NCI-H446 treated with DMSO at 0.1 percent for 48 hours (cell line): ENCODE data around the gene FSD1L.
"Not testable (repeated sequence)": the region's sequence is repeated elsewhere in the genome, so short reads cannot be mapped to it uniquely, and the experiment has no call there.

ENCODE experiments used
- DNase-seq: peaks from one replicate; lab custom pipeline; 2025; lab: John Stamatoyannopoulos, UW

The FSD1L gene

GRCh38 chr9:105485131-105485530 lies 37.3 kb downstream of the FSD1L start:
- DNase-seq, result no peak

- no peak for DNase-seq
Measured at GRCh38 chr9:105496826-105497225, 49.0 kb downstream of the FSD1L start.

- no peak for DNase-seq
Measured at GRCh38 chr9:105497704-105498103, 49.9 kb downstream of the FSD1L start.

- DNase-seq, result no peak
Measured at GRCh38 chr9:105500108-105500766, 52.4 kb downstream of the FSD1L start.

- no peak for DNase-seq
Measured at GRCh38 chr9:105501414-105501813, 53.6 kb downstream of the FSD1L start.

DNA sequence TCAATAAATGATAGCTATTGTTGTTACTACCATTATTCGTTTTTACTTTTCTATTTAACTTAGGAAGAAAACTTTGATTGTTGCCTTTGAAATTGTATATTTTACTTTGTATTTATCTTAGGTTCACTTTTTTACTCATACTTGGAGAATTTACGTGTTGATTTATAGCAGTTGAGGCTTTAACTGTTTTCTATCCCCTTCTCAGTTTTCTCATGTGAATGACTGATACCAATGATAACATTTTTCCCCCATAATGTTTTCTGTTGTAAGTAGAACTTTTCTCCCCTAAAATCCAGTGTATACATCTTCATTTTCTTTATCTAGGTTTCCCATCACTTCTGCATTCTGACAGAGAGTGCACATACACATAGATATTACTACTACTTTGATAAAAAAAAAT lies 54.4 kb downstream of the FSD1L start:
- no peak for DNase-seq

DNA sequence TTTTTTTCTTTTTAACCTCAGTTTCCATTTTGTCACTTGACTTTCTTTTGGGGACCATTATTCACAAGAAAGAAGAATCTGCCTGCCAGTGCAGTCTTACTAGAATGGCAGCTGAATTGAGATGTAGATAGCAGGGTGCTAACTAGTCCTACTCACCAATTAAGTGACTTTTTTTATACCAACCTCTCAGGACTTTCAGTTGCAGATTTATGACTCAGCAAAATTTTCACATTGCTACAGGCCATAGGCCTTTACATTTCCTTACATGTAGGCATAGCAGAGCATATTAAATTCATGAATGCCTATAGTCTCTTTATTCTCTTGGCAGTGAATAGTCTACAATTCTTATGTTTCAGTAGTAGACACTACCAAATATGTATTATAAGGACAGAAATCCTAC lies 56.0 kb downstream of the FSD1L start:
- no peak for DNase-seq

GRCh38 chr9:105507096-105507790 lies 59.4 kb downstream of the FSD1L start:
- DNase-seq, result no peak

DNA sequence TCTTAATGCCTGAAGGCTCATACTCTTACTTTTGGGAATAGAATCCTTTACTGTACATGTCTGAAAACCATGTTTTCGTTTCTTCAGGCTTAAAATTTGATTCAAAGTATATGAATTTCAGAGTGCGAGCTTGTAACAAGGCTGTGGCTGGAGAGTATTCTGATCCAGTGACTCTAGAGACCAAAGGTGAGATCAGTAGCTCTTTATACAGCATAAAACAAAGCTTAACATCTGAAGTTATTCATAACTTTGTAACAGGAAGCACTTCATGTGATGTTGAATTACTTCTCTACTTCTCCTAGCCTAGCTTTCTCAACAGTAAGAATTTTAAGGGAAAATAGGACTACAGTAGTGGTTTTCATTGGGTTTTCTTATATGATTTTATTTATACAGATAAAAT lies 60.7 kb downstream of the FSD1L start:
- no peak for DNase-seq

DNA sequence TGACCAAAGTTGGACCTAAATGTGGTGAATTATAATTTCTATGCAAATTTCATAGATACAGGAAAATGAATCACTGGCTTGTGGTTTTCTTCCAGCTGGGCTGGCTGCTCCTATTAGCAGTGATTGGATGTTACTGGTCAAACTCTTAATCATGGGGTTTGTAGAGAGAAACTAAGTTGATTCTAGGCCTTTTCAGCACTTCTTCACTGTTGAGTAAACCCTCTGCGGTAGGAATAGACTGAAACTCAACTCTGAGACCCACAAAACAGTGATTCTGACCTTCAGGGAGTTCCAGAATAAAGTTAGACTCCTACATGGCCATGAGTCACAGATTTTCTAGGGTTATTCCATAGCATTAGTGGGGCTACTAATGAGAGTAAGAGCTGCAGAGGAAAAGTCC lies 62.2 kb downstream of the FSD1L start:
- no peak for DNase-seq

DNA sequence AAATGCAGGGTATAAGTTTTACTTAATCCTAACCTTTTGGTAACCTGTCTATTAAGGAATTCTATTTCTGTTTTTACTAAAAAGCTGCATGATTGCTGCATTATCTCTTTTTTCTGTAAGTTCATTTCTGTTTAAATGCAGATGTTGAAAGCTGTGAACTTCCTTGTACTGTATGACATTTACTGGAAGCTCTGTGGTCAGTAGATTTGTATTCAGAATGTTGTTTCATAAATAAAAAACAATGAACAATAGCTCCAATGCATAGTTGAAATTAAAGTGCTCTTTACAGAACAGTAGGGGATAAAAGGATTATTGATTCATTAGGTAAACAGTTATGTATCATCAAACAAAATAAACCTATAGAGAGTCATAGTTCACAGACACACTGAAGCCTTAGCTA lies 63.6 kb downstream of the FSD1L start:
- DNase-seq, result no peak

DNA sequence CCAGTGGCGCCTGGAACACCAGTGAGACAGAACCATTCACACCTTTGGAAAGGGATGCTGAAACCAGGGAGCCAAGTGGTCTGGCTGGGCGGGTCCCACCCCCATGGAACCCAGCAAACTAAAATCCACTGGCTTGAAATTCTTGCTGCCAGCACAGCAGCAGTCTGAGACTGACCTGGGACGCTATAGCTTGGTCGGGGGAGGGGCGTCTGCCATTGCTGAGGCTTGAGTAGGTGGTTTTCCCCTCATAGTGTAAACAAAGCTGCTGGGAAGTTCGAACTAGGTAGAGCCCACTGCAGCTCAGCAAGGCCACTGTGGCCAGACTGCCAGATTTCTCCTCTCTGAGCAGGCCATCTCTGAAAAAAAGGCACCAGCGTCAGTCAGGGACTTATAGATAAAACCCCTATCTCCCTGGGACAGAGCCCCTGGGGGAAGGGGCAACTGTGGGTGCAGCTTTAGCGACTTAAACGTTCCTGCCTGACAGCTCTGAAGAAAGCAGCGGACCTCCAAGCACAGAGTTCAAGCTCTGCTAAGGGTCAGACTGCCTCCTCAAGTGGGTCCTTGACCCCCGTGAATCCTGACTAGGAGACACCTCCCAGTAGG lies 68.1 kb downstream of the FSD1L start:
- DNase-seq, result no peak

DNA sequence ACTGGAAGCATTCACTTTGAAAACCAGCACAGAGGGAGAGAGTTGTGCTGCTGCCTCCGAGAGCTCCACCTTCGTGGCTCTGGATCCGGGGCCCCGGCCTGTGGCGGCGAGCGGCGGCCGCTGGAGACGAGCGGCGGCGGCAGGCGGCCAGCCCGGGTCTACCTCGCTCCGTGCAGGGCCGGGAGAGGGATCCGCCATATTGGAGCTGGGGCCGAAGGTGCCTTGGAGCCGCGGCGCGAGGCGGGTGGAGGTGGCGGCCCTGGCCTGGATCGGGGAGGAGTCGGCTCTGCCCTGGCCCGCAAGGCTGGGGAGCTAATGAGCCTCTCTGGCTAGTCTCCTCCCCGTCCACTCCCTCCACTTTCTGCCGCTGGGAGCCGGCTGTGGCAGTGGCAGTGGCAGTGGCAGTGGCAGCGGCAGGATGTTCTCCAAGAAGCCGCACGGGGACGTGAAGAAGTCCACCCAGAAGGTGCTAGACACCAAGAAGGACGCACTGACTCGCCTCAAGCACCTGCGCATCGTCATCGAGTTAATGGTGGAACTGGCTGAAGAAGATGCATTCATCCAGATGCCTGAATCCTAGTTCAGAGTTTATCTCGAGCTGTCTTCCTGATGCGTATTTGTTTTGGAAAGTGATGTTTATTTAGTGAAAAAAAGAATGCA lies 72.0 kb downstream of the FSD1L start:
- DNase-seq, result not testable (repeated sequence)

GRCh38 chr9:105520992-105521391 lies 73.2 kb downstream of the FSD1L start:
- not testable (repeated sequence) for DNase-seq

- peak; percentile 62 for DNase-seq
Measured at GRCh38 chr9:105522618-105523385, 75.0 kb downstream of the FSD1L start.

- no peak for DNase-seq
Measured at GRCh38 chr9:105531530-105531929, 83.7 kb downstream of the FSD1L start.

GRCh38 chr9:105535920-105536668 lies 88.3 kb downstream of the FSD1L start:
- DNase-seq, result no peak

- DNase-seq, result no peak
Measured at GRCh38 chr9:105539452-105539851, 91.6 kb downstream of the FSD1L start.

DNA sequence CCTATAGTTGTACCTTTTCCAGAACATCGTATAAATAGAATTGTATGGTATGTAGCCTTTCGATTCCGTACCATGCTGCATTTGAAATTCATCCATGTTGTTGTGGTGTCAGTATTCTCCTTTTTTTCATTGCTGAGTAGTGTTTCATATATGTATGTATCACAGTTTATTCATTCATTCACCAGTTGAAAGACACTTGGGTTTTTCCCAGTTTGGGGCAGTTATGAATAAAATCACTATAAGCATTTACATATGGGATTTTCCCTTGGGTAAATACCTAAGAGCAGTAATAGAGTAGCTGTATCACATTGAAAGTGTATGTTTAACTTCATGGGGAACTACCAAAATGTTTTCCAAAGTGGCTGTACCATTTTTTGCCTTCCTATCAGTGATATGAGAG lies 94.0 kb downstream of the FSD1L start:
- no peak for DNase-seq

DNA sequence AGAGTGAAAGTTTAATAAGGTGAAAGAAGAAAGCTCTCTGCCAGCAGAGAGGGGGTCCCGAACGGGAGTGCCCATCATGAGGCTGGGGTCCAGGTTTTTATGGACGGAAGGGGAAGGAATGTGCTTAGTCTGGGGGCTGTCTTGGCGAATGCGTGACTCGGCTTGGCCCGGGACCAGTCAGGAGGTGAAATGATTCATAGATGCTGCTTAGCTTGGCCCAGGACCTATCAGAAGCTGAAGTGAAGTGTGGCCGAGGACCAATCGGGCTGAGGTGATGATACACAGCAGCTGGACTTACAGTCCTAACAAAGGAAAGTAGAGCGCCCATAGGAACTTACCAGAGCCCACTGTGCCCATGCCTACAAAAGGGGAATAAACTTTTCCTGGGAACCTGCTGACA lies 106.2 kb downstream of the FSD1L start:
- no peak for DNase-seq

- peak; percentile 51 for DNase-seq
Measured at GRCh38 chr9:105557804-105558610, 110.2 kb downstream of the FSD1L start, which contains the start of gene FKTN. Gene FKTN (plus strand): TSS chr9:105558131. CDS start chr9:105575033, 16,902 bp downstream.
